Measurements from ENCODE around the gene LRBA. TPM values are rescaled to one million over a fixed set of nuclear protein-coding genes. Genes with fewer than 3 reads are reported as not detected.

LRBA gene
- total and polyA plus RNA-seq, 2 of the 4 experiments (the other 2 are of a cell fraction): 10.2 to 51.6 TPM

DNA sequence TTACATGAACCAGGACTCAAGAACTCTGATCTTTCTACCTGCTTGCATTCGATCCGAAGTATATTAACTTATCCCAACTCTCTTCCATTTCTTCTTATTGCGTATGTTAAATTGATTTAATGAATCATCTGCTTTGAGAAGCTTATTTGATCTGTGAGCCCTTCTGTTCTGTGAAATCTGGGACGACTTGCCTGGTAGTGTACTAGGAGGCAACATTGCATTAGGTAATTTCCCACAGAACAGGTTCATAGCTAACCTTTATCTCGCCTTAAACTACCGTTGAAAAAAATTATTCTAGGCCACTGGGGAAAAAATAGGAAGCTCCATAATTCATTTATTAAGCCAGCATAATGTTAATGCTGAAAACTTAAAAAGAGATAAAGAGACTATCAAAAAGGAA, 500.4 kb downstream of the LRBA start:
- Histone ChIP-seq H3K9ac (ENCODE audit: low read depth, low read length) (no peak overlapping the region), H3K27me3 (ENCODE audit: control insufficient read depth, insufficient read depth, low read length) (no peaks in the 10 kb centered on the region), H4K91ac (ENCODE audit: insufficient read depth, low read depth, low read length) (peak overlapping the region; percentile 32; the same call in 1 of the 2 replicates), H3K14ac (replicated peaks; ENCODE audit: low read depth, low read length) (no peak overlapping the region), H3K9me1 (ENCODE audit: insufficient read depth, low read length) (peaks cover 2% of the 10 kb centered on the region; the same call in 1 of the 2 replicates), H4K8ac (ENCODE audit: low read depth in 2 of 2, low read length in 2 of 2) (no peak overlapping the region), H2BK20ac (ENCODE audit: low read depth, low read length) (no peak overlapping the region), H2BK120ac (ENCODE audit: low read depth, low read length) (no peak overlapping the region), H3K23ac (ENCODE audit: low read depth, low read length) (no peak overlapping the region), H3K4me3 (ENCODE audit: insufficient read depth, low read depth, low read length) (no peak overlapping the region), H3K36me3 (ENCODE audit: control insufficient read depth, insufficient read depth, low read length) (no peaks in the 10 kb centered on the region), H2BK5ac (ENCODE audit: low read depth, low read length, poor library complexity, severe bottlenecking) (no peak overlapping the region), H3K56ac (ENCODE audit: extremely low read depth, insufficient read depth, low read length) (no peak overlapping the region), H3K18ac (ENCODE audit: low read depth, low read length) (no peak overlapping the region), H3K4me1 (ENCODE audit: control insufficient read depth, insufficient read depth, low read length) (peaks cover 6% of the 10 kb centered on the region), H4K5ac (ENCODE audit: low read depth, low read length) (no peak overlapping the region), H2AK5ac (ENCODE audit: low read depth, low read length) (no peak overlapping the region), H2AFZ (replicated peaks; ENCODE audit: low read length, poor library complexity) (no peak overlapping the region), H3K27ac (ENCODE audit: insufficient read depth, low read length) (no peak overlapping the region), H3K4me2 (ENCODE audit: low read depth, low read length) (no peak overlapping the region), H3K9me3 (ENCODE audit: control insufficient read depth, insufficient read depth, low read length) (no peaks in the 10 kb centered on the region), H3K4ac (ENCODE audit: low read depth, low read length) (no peak overlapping the region), H2AK9ac (replicated peaks; ENCODE audit: low read depth, low read length, poor library complexity) (no peak overlapping the region), H2BK15ac (ENCODE audit: low read depth, low read length) (no peak overlapping the region), H3K79me1 (ENCODE audit: low read depth in 1 of 2, low read length in 2 of 2) (no peaks in the 10 kb centered on the region), H4K20me1 (ENCODE audit: insufficient read depth, low read length) (no peaks in the 10 kb centered on the region)
- dilution Hi-C loops (cut with HindIII; ENCODE audit: low sequenced_read_pairs, unreplicated experiment) (no loop called here), in situ Hi-C loops (cut with MboI; ENCODE audit: low sequenced_read_pairs) (no loop called here), intact Hi-C loops (cut with micrococcal nuclease) (no loop called here)
- no CpG with 5 or more reads among the region's 6 CpGs for WGBS, 2 experiments (ENCODE audit: extremely low coverage in 2 of 2, insufficient read length in 1 of 2)
- DNase-seq: no peak
- POLR2A ChIA-PET (ENCODE audit: unreplicated experiment): no interaction called here
- CTCF ChIA-PET: no interaction called here
- BruUV-seq (replicated peaks): no TSS peak
- no peak for ATAC-seq (ENCODE audit: low read depth)
- TF ChIP-seq MXI1 (IDR thresholded peaks at IDR 0.05; ENCODE audit: borderline replicate concordance, low read depth, low read length): no peak
